ENCODE measurements around the gene SERPINA1.

The SERPINA1 gene

GRCh38 chr14:94365624-94366023 is 22.8 kb downstream of the SERPINA1 start:
- Histone ChIP-seq H3K27me3 (replicated peaks; ENCODE audit: control insufficient read depth, insufficient read depth, low read length) (no peaks in the 10 kb centered on the region), H3K36me3 (ENCODE audit: control insufficient read depth, insufficient read depth, low read length, severe bottlenecking) (no peaks in the 10 kb centered on the region), H3K4me1 (ENCODE audit: control insufficient read depth, insufficient read depth, low read length) (no peaks in the 10 kb centered on the region), H3K9ac (ENCODE audit: low read length) (no peak overlapping the region), H3K9me3 (ENCODE audit: control insufficient read depth, low read length) (no peaks in the 10 kb centered on the region), H3K4me3 (ENCODE audit: low read length) (no peak overlapping the region)
- DNase-seq (ENCODE audit: low read depth): no peak

GRCh38 chr14:94364964-94365363 is 23.4 kb downstream of the SERPINA1 start:
- H3K4me1 ChIP-seq (ENCODE audit: control insufficient read depth, insufficient read depth, low read length): no peaks in the 10 kb centered on the region
- no peak overlapping the region for H3K9ac ChIP-seq (ENCODE audit: low read length)
- no peaks in the 10 kb centered on the region for H3K36me3 ChIP-seq (ENCODE audit: control insufficient read depth, insufficient read depth, low read length, severe bottlenecking)
- DNase-seq (ENCODE audit: low read depth): no peak
- no peaks in the 10 kb centered on the region for H3K27me3 ChIP-seq (replicated peaks; ENCODE audit: control insufficient read depth, insufficient read depth, low read length)
- no peaks in the 10 kb centered on the region for H3K9me3 ChIP-seq (ENCODE audit: control insufficient read depth, low read length)
- H3K4me3 ChIP-seq (ENCODE audit: low read length): no peak overlapping the region

GRCh38 chr14:94364037-94364436 is 24.4 kb downstream of the SERPINA1 start:
- H3K36me3 ChIP-seq (ENCODE audit: control insufficient read depth, insufficient read depth, low read length, severe bottlenecking): no peaks in the 10 kb centered on the region
- no peak overlapping the region for H3K4me3 ChIP-seq (ENCODE audit: low read length)
- no peaks in the 10 kb centered on the region for H3K27me3 ChIP-seq (replicated peaks; ENCODE audit: control insufficient read depth, insufficient read depth, low read length)
- no peaks in the 10 kb centered on the region for H3K9me3 ChIP-seq (ENCODE audit: control insufficient read depth, low read length)
- no peaks in the 10 kb centered on the region for H3K4me1 ChIP-seq (ENCODE audit: control insufficient read depth, insufficient read depth, low read length)
- DNase-seq (ENCODE audit: low read depth): no peak
- no peak overlapping the region for H3K9ac ChIP-seq (ENCODE audit: low read length)

GRCh38 chr14:94363151-94363624 is 25.2 kb downstream of the SERPINA1 start:
- H3K4me3 ChIP-seq (ENCODE audit: low read length): no peak overlapping the region
- no peak for DNase-seq (ENCODE audit: low read depth)
- H3K9me3 ChIP-seq (ENCODE audit: control insufficient read depth, low read length): no peaks in the 10 kb centered on the region
- H3K27me3 ChIP-seq (replicated peaks; ENCODE audit: control insufficient read depth, insufficient read depth, low read length): no peaks in the 10 kb centered on the region
- no peaks in the 10 kb centered on the region for H3K36me3 ChIP-seq (ENCODE audit: control insufficient read depth, insufficient read depth, low read length, severe bottlenecking)
- no peak overlapping the region for H3K9ac ChIP-seq (ENCODE audit: low read length)
- H3K4me1 ChIP-seq (ENCODE audit: control insufficient read depth, insufficient read depth, low read length): no peaks in the 10 kb centered on the region

- no peaks in the 10 kb centered on the region for H3K9me3 ChIP-seq (ENCODE audit: control insufficient read depth, low read length)
- H3K36me3 ChIP-seq (ENCODE audit: control insufficient read depth, insufficient read depth, low read length, severe bottlenecking): no peaks in the 10 kb centered on the region
- no peaks in the 10 kb centered on the region for H3K27me3 ChIP-seq (replicated peaks; ENCODE audit: control insufficient read depth, insufficient read depth, low read length)
- H3K4me3 ChIP-seq (ENCODE audit: low read length): no peak overlapping the region
- no peaks in the 10 kb centered on the region for H3K4me1 ChIP-seq (ENCODE audit: control insufficient read depth, insufficient read depth, low read length)
- no peak overlapping the region for H3K9ac ChIP-seq (ENCODE audit: low read length)
- no peak for DNase-seq (ENCODE audit: low read depth)
These were observed 25.7 kb downstream of the SERPINA1 start for GRCh38 chr14:94362614-94363133.

- no peak for DNase-seq (ENCODE audit: low read depth)
- Histone ChIP-seq H3K9me3 (ENCODE audit: control insufficient read depth, low read length) (no peaks in the 10 kb centered on the region), H3K4me3 (ENCODE audit: low read length) (no peak overlapping the region), H3K27me3 (replicated peaks; ENCODE audit: control insufficient read depth, insufficient read depth, low read length) (no peaks in the 10 kb centered on the region), H3K4me1 (ENCODE audit: control insufficient read depth, insufficient read depth, low read length) (no peaks in the 10 kb centered on the region), H3K36me3 (ENCODE audit: control insufficient read depth, insufficient read depth, low read length, severe bottlenecking) (no peaks in the 10 kb centered on the region), H3K9ac (ENCODE audit: low read length) (no peak overlapping the region)
These were observed 26.7 kb downstream of the SERPINA1 start for GRCh38 chr14:94361682-94362081.

- no peaks in the 10 kb centered on the region for H3K4me1 ChIP-seq (ENCODE audit: control insufficient read depth, insufficient read depth, low read length)
- H3K9me3 ChIP-seq (ENCODE audit: control insufficient read depth, low read length): no peaks in the 10 kb centered on the region
- DNase-seq (ENCODE audit: low read depth): no peak
- H3K27me3 ChIP-seq (replicated peaks; ENCODE audit: control insufficient read depth, insufficient read depth, low read length): no peaks in the 10 kb centered on the region
- no peak overlapping the region for H3K4me3 ChIP-seq (ENCODE audit: low read length)
- H3K36me3 ChIP-seq (ENCODE audit: control insufficient read depth, insufficient read depth, low read length, severe bottlenecking): no peaks in the 10 kb centered on the region
- no peak overlapping the region for H3K9ac ChIP-seq (ENCODE audit: low read length)
These were observed 27.3 kb downstream of the SERPINA1 start for GRCh38 chr14:94360945-94361565.

GRCh38 chr14:94357166-94357565 is 31.2 kb downstream of the SERPINA1 start:
- H3K9ac ChIP-seq (ENCODE audit: low read length): no peak overlapping the region
- no peak for DNase-seq (ENCODE audit: low read depth)
- no peaks in the 10 kb centered on the region for H3K27me3 ChIP-seq (replicated peaks; ENCODE audit: control insufficient read depth, insufficient read depth, low read length)
- H3K4me1 ChIP-seq (ENCODE audit: control insufficient read depth, insufficient read depth, low read length): peaks cover 11% of the 10 kb centered on the region
- H3K4me3 ChIP-seq (ENCODE audit: low read length): no peak overlapping the region
- H3K36me3 ChIP-seq (ENCODE audit: control insufficient read depth, insufficient read depth, low read length, severe bottlenecking): no peaks in the 10 kb centered on the region
- H3K9me3 ChIP-seq (ENCODE audit: control insufficient read depth, low read length): no peaks in the 10 kb centered on the region

GRCh38 chr14:94356379-94357056 is 31.9 kb downstream of the SERPINA1 start:
- DNase-seq (ENCODE audit: low read depth): no peak
- no peaks in the 10 kb centered on the region for H3K36me3 ChIP-seq (ENCODE audit: control insufficient read depth, insufficient read depth, low read length, severe bottlenecking)
- H3K4me1 ChIP-seq (ENCODE audit: control insufficient read depth, insufficient read depth, low read length): peaks cover 11% of the 10 kb centered on the region
- no peak overlapping the region for H3K4me3 ChIP-seq (ENCODE audit: low read length)
- no peaks in the 10 kb centered on the region for H3K27me3 ChIP-seq (replicated peaks; ENCODE audit: control insufficient read depth, insufficient read depth, low read length)
- H3K9me3 ChIP-seq (ENCODE audit: control insufficient read depth, low read length): no peaks in the 10 kb centered on the region
- no peak overlapping the region for H3K9ac ChIP-seq (ENCODE audit: low read length)

- no peaks in the 10 kb centered on the region for H3K36me3 ChIP-seq (ENCODE audit: control insufficient read depth, insufficient read depth, low read length, severe bottlenecking)
- peaks cover 11% of the 10 kb centered on the region for H3K4me1 ChIP-seq (ENCODE audit: control insufficient read depth, insufficient read depth, low read length)
- peak overlapping the region; percentile 20 for H3K9ac ChIP-seq (ENCODE audit: low read length)
- H3K9me3 ChIP-seq (ENCODE audit: control insufficient read depth, low read length): no peaks in the 10 kb centered on the region
- H3K27me3 ChIP-seq (replicated peaks; ENCODE audit: control insufficient read depth, insufficient read depth, low read length): no peaks in the 10 kb centered on the region
- no peak overlapping the region for H3K4me3 ChIP-seq (ENCODE audit: low read length)
- peak; percentile 75 for DNase-seq (ENCODE audit: low read depth)
These were observed 33.1 kb downstream of the SERPINA1 start for GRCh38 chr14:94355191-94355794.

GRCh38 chr14:94354638-94355185 is 33.7 kb downstream of the SERPINA1 start:
- no peak overlapping the region for H3K9ac ChIP-seq (ENCODE audit: low read length)
- no peaks in the 10 kb centered on the region for H3K27me3 ChIP-seq (replicated peaks; ENCODE audit: control insufficient read depth, insufficient read depth, low read length)
- no peak overlapping the region for H3K4me3 ChIP-seq (ENCODE audit: low read length)
- DNase-seq (ENCODE audit: low read depth): no peak
- H3K9me3 ChIP-seq (ENCODE audit: control insufficient read depth, low read length): no peaks in the 10 kb centered on the region
- H3K36me3 ChIP-seq (ENCODE audit: control insufficient read depth, insufficient read depth, low read length, severe bottlenecking): no peaks in the 10 kb centered on the region
- H3K4me1 ChIP-seq (ENCODE audit: control insufficient read depth, insufficient read depth, low read length): peaks cover 11% of the 10 kb centered on the region
